Activated T-cell treated with anti-CD3 and anti-CD28 coated beads, Interleukin-2, amount 50 U/mL, for 1 hour (primary cell): ENCODE results near the gene GSAP.

Experiments
- DNase-seq: peaks from one replicate; pipeline ENCODE4 v3.0.0-alpha.2; 2020

The GSAP gene

DNA sequence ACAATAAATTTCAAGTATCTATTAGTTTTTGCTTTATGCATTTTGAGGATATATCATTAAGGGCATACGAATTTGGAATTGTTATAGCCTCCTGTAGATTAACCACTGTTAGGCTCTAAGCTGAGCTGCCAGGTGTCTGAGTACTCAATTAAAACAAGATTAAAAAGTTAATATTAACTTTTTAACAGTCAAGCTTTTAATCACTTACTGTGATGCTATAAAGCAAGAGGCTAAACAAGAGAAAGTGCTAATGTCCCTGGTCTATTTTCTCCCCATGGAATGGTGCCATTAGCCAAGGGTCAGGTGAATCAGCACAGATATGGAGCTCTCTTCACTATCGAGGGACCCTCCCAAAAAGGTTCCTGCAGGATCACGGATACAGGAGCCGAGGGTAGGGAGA is 9.7 kb downstream of the GSAP start:
- no peak for DNase-seq

- no peak for DNase-seq
These were observed 11.5 kb downstream of the GSAP start for GRCh38 chr7:77404641-77405040.

DNA sequence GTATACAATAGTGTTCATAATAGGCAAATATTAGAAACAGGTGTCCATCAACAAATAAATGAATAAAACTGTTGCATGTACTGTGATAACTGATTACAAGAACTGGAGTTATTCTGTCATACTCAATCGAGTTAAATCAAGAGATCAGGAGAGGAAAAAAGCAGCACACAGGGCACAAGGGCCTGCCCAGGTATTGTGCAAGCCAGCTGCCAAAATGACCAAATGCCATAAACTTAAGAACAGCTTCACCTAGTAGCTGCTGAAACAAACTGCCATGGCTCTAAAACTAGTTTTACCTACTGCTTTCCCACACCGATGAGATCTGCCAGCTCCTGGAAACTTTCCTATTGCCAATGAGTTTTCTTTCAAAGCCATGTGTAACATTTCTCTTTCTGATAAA is 12.2 kb downstream of the GSAP start:
- no peak for DNase-seq

DNA sequence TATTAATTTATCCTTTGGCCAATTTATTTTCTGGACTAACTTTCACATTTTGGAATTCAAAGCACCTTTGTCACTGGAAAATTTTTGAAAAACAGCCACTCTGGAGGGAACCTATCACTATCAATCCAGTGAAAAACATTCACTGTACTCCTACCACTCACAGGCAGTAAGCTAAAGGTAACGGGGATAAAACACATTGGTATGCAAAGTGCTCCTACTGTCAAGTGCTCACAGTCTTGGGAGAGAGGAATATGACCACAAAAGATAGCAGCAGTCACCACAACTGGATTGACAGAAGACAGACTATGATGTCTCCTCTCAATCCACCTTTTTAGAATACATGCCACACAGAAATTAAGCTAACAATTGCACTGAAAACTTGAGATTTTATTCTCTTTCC is 13.3 kb downstream of the GSAP start:
- no peak for DNase-seq

DNA sequence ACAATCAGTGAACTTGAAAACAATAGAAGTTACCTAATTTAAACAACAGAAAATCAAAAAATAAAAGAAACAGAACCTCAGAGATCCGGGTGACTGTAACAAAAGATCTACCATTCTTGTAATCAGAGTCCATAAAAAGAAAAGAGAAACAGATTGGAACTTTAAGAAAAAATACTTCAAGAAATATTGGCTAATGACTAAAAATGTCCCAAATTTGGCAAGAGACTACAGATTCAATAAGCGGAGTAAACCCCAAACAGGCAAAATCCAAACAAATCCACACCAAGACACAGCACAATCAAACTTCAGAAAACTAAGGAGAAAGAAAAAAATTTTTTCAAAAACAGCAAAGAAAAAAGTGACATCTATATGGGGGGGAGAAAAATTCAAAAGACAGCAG is 15.1 kb downstream of the GSAP start:
- no peak for DNase-seq

DNA sequence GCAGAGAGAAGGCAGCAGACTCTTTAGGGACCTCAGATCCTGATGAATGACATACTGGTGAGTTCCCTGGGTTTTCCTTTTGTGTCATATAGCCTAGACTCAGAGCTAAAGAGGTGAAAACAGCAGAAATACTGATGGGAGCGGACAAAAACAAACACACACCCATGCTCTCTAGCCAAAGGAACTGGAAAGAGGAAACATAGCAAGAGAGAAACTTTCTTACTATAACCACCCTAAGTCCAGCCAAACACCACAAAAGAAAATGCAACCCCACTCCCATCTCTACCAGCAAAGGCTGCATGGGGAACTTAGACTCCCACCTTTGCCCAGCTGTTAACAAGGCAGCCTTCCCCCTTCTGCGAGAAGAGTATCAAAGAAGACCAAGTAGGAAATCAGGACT is 16.3 kb downstream of the GSAP start:
- DNase-seq = no peak

DNA sequence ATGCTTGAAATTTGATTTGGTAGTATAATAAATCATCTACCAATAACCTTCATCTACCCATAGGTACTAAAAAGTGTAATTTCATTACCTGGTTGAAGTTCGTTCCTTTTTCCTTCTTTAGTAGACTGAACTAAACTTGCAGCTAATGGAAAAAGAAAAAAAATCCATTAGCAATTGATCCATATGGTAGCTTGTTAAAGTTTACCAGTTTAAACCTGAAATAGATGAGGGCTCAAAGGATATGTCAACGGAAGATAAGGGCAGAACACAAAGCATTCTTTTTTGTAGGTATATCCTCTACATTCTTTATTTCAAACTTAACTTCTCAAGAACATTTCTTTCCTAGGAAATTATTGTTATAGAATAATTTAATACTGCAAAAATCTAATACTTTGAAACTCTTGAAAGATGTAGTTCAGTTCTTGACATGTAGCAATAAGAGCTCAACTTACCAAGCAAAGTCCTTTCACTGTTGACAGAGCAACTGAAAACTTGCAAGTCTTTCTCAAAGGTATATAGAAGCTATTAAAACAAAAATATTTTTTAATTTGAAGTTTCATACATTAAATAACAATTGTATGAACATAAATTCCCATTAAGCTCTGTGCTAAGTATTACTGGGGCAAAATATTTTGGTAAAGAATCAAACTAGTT is 19.1 kb downstream of the GSAP start:
- DNase-seq = no peak

DNA sequence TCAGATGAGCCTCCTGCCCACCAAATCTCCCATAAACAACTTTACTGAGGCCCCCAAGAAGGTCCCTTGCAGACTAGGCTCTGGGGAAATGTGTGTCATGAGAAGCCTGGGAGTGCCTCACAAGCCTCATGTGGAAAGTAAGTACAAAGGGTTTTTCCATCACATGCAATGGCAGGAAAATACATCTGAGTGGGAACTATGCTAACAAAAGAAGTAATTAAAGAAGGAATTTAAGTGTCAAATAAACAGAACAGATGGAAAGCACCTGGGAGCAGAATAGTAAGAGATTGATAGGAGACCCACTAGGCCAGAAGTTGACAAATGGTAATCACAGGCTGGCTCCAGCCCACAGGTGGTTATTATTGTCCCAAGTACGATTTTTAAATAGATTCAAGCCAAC is 20.5 kb downstream of the GSAP start:
- DNase-seq = no peak

DNA sequence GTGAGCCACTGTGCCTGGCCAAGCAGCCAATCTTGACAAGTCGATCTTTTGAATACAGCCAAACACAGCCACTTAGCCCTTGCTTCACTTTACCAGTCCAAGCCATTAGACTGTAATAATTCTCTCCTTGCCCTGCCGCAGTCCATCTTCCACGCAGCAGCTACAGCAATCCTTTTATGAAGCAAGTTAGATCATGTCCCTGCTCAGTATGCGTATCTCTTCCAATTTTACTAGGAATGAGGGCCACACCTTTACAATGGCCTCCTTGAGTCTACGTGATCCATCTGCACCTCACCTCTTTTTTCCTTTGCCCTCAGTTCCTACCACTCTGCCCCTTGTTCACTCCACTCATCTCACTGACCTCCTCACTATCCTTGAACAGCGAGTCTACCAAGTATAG is 22.2 kb downstream of the GSAP start:
- DNase-seq = no peak

- DNase-seq = no peak
These were observed 22.9 kb downstream of the GSAP start for GRCh38 chr7:77393261-77393660.

GRCh38 chr7:77391230-77391629 is 24.9 kb downstream of the GSAP start:
- DNase-seq = no peak

DNA sequence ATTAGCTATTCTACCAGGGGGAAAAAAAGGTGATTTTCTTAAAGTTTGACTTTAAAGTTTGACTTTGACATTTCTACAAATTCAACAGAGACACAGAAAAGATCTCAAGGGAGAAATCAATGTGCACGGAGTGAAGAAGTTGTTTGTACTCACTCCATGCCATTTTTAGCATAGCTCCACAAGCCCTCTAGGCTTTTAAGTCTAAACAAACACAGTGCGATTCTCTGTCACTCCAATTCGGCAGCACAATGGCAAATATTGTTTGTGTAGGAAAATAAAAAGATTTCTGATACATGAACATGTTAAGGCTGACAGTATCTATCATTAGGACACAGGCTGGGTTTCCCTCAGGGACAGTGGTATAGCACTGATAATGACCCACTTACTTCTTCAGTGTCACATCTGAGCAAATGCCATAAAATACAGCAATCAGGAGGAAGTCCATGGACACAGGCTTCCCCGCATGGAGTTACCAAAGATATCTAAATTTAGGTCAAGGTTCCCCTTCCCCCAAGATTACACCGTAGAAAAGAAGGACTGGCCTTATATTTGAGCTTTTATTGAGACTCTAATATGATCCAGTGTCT is 28.0 kb downstream of the GSAP start:
- no peak for DNase-seq

DNA sequence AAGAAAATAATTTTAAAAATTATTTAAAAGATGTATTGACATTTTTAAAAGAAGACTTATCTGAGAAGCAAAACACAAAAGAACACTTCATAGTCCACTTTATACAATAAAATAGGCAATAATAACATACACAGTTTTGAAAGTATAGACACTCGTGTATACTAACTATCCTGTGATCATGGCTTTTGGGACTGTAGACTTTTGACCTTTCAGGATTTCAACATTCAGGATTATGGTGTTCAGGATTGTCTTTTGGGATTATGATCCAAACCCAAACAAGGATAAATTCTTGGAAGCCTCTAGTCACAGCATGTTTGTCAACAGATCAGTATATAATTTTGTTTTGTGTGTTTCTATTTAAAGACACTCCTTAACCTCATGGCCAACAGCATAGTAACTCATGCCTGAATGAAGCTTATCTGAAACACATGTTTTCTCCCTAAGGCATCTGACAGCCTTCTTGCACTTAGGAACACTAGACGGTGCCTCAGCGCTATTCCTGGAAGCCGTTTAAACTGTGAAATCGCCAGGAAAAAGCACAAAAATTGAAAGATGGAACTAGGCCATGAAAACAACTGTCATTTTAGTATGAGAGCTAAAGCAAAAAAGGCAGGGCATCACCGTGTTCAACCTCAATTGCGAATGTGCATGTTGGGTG is 29.9 kb downstream of the GSAP start:
- no peak for DNase-seq

- no peak for DNase-seq
These were observed 32.8 kb downstream of the GSAP start for GRCh38 chr7:77383333-77383740.

DNA sequence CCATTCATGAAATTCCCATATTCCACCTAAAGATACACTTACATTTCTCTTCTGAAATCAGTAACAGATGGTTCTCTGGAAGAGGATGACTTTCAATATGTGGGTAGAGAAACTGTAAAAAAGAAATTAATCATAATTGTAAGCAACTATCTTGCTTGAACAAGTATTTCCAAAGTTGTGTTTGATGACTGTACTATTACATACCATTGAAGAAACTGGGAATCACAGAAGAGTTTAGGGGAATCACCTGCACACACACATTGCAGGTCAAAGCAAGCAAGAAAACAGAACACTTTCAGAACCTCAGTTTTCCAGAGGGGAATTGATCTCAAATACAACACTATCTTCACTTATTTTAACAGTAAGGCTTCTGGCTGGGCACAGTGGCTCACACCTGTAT is 33.6 kb downstream of the GSAP start:
- no peak for DNase-seq

GRCh38 chr7:77378584-77378983 is 37.6 kb downstream of the GSAP start:
- DNase-seq = no peak

DNA sequence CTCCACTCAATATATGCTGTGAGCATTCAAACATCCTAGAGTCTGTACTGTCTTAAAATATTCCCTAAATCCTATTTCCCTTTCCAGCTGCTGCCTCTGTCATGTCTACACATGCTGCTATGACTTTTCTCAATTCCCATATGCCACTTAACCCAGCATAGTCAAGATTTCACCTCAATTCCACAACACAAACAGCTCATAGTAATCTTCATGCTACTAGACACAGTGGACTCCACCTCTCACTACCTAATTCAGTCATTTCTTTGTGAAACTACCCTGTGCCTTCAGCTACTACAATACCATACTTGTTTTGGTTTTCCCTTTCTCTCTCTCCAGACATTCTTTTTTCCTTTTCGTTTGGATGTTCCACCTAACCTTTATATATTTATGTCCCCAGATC is 45.5 kb downstream of the GSAP start:
- DNase-seq = no peak

DNA sequence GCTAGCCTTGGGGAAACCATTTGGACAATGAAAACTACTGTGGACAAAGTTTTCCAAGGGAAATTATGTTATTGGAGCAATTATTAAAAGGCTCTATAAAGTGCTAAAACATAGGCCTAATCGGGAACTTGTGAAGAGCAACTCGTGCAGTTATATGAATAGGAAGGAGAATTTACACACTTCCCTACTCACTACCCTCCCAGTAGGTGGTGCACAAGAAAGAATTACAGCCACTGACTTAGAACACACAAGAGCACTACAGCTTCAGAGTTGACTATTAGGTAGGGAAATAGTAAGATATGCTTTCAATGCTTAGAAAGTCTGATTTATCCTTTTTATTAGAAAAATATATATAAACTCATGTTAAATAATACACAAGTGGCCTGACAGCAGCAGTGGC is 47.2 kb downstream of the GSAP start:
- DNase-seq = no peak

- no peak for DNase-seq
These were observed 48.2 kb downstream of the GSAP start for GRCh38 chr7:77367976-77368375.

- no peak for DNase-seq
These were observed 53.2 kb downstream of the GSAP start for GRCh38 chr7:77362905-77363304.

- DNase-seq = no peak
These were observed 55.2 kb downstream of the GSAP start for GRCh38 chr7:77360969-77361368.

DNA sequence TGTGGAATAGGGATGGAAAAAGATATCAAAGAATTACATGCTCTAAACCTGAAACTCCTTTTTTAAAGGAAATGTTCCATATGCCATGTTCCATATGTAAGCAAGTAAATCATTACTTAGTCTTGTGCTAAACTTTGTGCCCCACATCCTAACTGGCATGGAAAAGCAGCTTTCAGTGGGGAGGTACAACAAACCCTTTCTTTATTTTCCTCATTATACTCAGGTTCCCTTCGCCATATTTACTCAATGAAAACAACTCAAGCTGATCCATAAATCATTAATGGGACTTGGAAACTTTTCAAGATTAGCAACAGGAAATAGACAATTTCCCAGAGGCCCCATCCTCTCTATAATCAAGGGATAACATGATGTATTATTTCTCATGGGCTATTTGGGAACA is 56.0 kb downstream of the GSAP start:
- no peak for DNase-seq

GRCh38 chr7:77359599-77359998 is 56.5 kb downstream of the GSAP start:
- no peak for DNase-seq

- no peak for DNase-seq
These were observed 61.2 kb downstream of the GSAP start for GRCh38 chr7:77354914-77355313.

- DNase-seq = no peak
These were observed 61.7 kb downstream of the GSAP start for GRCh38 chr7:77354484-77354883.
